Measurements from ENCODE around the gene HPX. TPM values are rescaled to one million over a fixed set of nuclear protein-coding genes. Genes with fewer than 3 reads are reported as not detected.
A peak's percentile ranks its signal among the peaks of the same experiment; 100 is the strongest.

HPX gene
- polyA plus RNA-seq, 1 experiment = 0.87 TPM

DNA sequence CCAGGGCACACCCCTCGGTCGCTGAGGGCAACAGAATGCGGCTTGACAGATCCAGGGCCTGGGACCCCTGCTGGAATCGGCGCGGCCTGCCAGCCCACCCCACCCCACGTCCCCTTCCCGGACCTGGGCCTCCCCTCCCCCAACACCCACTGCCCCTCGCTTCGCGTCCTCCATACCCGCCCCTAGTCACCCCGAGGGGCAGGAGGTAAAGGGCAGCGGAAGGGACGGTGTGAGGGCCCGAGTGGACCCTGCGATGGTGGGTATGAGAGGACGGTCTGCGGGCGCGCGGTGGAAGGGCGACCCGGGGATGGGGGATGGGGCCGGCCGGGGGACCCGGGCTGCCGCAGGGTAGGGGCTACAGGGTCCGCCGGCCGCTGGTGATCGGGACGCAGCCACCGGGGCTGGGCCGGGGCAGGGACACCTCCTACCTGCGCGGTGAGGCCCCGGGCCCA, 22.2 kb downstream of the HPX start:
- TF ChIP-seq, protein P1, sequence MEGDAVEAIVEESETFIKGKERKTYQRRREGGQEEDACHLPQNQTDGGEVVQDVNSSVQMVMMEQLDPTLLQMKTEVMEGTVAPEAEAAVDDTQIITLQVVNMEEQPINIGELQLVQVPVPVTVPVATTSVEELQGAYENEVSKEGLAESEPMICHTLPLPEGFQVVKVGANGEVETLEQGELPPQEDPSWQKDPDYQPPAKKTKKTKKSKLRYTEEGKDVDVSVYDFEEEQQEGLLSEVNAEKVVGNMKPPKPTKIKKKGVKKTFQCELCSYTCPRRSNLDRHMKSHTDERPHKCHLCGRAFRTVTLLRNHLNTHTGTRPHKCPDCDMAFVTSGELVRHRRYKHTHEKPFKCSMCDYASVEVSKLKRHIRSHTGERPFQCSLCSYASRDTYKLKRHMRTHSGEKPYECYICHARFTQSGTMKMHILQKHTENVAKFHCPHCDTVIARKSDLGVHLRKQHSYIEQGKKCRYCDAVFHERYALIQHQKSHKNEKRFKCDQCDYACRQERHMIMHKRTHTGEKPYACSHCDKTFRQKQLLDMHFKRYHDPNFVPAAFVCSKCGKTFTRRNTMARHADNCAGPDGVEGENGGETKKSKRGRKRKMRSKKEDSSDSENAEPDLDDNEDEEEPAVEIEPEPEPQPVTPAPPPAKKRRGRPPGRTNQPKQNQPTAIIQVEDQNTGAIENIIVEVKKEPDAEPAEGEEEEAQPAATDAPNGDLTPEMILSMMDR (IDR thresholded peaks at IDR 0.05; ENCODE audit: insufficient read depth, low read depth, low read length) = no peak
- CTCF ChIA-PET = interaction anchor here (0.6 to 2.8 kb wide), 7 partner anchors 9 to 172 kb away, joined by 3 to 14 read pairs (median 3); no protein-coding TSS in a partner anchor
- POLR2A ChIA-PET = no interaction called here

DNA sequence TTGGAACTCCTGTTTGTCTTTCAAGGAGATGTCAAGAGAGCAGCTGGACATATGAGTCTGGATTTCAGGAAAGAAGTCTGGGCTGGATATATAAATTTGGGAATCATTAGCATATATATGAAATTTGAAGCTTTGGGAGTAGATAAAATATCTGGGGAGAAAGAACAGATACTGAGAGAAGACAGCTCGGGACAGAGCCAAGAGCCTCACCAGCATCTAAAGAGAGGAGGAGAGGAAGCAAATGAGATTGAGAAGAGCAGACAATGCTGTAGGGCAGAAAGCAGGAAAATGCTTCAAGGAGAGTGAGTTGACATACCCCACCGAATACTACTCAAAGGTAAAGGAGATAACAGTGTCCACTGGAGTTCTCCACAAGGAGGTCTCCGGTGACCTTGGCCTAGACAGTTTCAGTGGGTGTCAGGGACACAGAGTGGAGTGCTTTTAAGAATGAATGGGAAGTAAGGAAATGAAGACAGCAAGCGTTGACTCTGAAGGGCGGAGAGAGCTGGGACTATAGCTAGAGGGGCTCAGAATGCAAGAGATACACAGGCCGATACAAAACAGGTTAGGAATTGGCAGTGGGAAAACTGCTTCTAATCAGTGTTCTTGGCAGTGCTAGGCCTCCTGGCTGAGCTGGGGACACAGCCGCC, 22.8 kb downstream of the HPX start:
- Histone ChIP-seq H3K4me3 (ENCODE audit: low read depth, low read length) (peak overlapping the region; percentile 87), H3K27me3 (ENCODE audit: control insufficient read depth, insufficient read depth, low read length) (peaks cover 4% of the 10 kb centered on the region), H3K36me3 (ENCODE audit: control insufficient read depth, insufficient read depth, low read length) (0 out of 2 replicates have a peak, but pooled peaks cover 1% of the 10 kb centered on the region)
- ChIA-PET CTCF (interaction anchor here (0.6 to 2.5 kb wide), 7 partner anchors 9 to 172 kb away, joined by 3 to 8 read pairs (median 3); no protein-coding TSS in a partner anchor), POLR2A (no interaction called here)
- TF ChIP-seq, protein P1 (IDR thresholded peaks at IDR 0.05; ENCODE audit: insufficient read depth, low read depth, low read length) = no peak
- no peak for DNase-seq (ENCODE audit: low read depth)

More for the DNA sequence above, 22.2 kb downstream of the HPX start:
- no peak for DNase-seq (ENCODE audit: low read depth)
- Histone ChIP-seq H3K4me3 (ENCODE audit: low read depth, low read length) (peak overlapping the region; percentile 87), H3K36me3 (ENCODE audit: control insufficient read depth, insufficient read depth, low read length) (0 out of 2 replicates have a peak, but pooled peaks cover 1% of the 10 kb centered on the region), H3K27me3 (ENCODE audit: control insufficient read depth, insufficient read depth, low read length) (peaks cover 4% of the 10 kb centered on the region)

DNA sequence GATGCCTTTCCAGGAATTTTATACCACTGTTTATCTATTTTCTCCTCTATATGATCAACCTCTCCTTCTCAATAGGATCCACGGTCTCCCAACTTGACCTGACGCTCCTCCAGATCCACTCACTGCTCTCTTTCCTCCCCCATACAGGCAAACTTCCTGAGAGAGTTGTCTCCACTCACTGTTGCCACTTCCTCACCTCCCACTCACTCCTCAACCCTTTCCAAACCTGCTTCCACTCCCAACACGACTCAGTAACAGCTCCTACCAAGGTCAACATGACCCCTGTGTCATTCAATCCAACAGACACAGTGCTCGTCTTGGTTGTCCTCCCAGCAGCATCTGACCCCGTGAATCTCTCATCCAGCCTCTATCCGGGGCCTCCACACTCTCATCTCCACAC, 25.0 kb downstream of the HPX start:
- CTCF ChIA-PET = no interaction called here

DNA sequence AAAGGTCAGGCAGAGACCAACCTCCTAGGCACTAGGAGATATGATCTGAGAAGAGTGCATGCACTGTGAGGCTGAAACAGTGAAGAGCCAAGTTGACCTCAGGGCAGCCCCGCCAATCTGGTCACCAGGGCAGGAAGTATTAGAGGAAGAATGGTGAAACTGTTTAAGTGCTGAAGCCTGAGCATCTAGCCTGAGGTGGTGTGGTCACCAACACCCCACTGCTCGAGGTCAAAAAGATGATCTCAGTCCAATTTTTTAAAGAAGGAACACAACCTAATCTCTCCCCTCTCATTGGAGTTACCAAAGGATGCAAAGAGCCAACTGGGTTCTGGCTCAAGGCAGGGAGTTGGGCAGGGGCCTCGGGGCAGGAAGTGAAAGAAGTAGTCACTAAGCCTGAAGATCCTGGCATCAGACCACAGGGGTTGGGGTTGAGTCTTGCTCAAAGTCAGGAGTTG, 25.9 kb downstream of the HPX start:
- no peak overlapping the region for H3K4me3 ChIP-seq (ENCODE audit: low read depth, low read length)
- DNase-seq (ENCODE audit: low read depth) = no peak
- ChIA-PET POLR2A (no interaction called here), CTCF (no interaction called here)
- TF ChIP-seq, protein P1 (IDR thresholded peaks at IDR 0.05; ENCODE audit: insufficient read depth, low read depth, low read length) = no peak
- H3K27me3 ChIP-seq (ENCODE audit: control insufficient read depth, insufficient read depth, low read length) = no peaks in the 10 kb centered on the region
- peaks cover 3% of the 10 kb centered on the region; the same call in 1 of the 2 replicates for H3K36me3 ChIP-seq (ENCODE audit: control insufficient read depth, insufficient read depth, low read length)

More for the DNA sequence above, 25.0 kb downstream of the HPX start:
- POLR2A ChIA-PET = interaction anchor here (0.7 kb wide), 1 partner anchor 13 kb away, joined by 3 read pairs; no protein-coding TSS in a partner anchor
- Histone ChIP-seq H3K36me3 (ENCODE audit: control insufficient read depth, insufficient read depth, low read length) (peaks cover 3% of the 10 kb centered on the region; the same call in 1 of the 2 replicates), H3K4me3 (ENCODE audit: low read depth, low read length) (no peak overlapping the region), H3K27me3 (ENCODE audit: control insufficient read depth, insufficient read depth, low read length) (no peaks in the 10 kb centered on the region)
- DNase-seq (ENCODE audit: low read depth) = no peak
- TF ChIP-seq, protein P1 (IDR thresholded peaks at IDR 0.05; ENCODE audit: insufficient read depth, low read depth, low read length) = no peak

DNA sequence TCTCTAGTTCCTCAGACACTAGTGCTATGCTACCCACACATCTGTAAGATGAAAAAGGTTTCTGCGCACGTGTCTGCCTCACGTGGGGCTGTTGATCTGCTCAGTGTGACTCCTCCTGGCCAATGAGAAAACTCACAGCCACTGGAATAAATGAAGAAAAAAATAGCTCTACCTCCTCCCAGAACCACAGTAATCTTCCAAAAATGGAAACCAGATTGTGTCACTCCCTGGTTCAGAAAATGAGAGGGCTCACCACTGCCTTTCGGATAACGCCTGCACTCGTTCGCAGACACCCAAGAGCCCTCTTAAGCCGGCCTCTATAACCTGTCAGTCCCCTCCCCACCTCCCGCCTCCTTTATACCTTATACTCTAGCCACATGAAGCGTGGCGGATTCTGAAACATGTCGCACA, 27.0 kb downstream of the HPX start:
- DNase-seq (ENCODE audit: low read depth) = no peak
- Histone ChIP-seq H3K4me3 (ENCODE audit: low read depth, low read length) (no peak overlapping the region), H3K27me3 (ENCODE audit: control insufficient read depth, insufficient read depth, low read length) (no peaks in the 10 kb centered on the region), H3K36me3 (ENCODE audit: control insufficient read depth, insufficient read depth, low read length) (peaks cover 3% of the 10 kb centered on the region; the same call in 1 of the 2 replicates)
- TF ChIP-seq, protein P1 (IDR thresholded peaks at IDR 0.05; ENCODE audit: insufficient read depth, low read depth, low read length) = no peak
- CTCF ChIA-PET = no interaction called here
- POLR2A ChIA-PET = interaction anchor here (1.0 kb wide), 1 partner anchor 24 kb away, joined by 3 read pairs; the partner anchor contains the start of gene SMPD1
